GM20431 (cell line): ENCODE data around the gene CMC2.

Experiments
- in situ Hi-C: fragments of 300-500 bp; cut with MseI, MboI; formaldehyde crosslinking; loops from one replicate; pipeline ENCODE4 v1.15.0; 2020; ENCODE audit warnings: low sequenced_read_pairs; ENCODE audit not compliant: unreplicated experiment

Gene CMC2

GRCh38 chr16:80982646-80983045 is 24.0 kb downstream of the CMC2 start:
- in situ Hi-C loops, result no loop called here

- in situ Hi-C loops, result no loop called here
These were observed 25.6 kb downstream of the CMC2 start for GRCh38 chr16:80981103-80981502.

GRCh38 chr16:80976946-80977345 is 29.7 kb downstream of the CMC2 start:
- in situ Hi-C loops, result no loop called here

- in situ Hi-C loops, result no loop called here
These were observed 31.9 kb downstream of the CMC2 start for GRCh38 chr16:80974649-80975376.

- in situ Hi-C loops, result no loop called here
These were observed 32.7 kb downstream of the CMC2 start for GRCh38 chr16:80973991-80974390.

- in situ Hi-C loops, result no loop called here
These were observed 34.1 kb downstream of the CMC2 start for GRCh38 chr16:80972611-80973010.

- in situ Hi-C loops, result no loop called here
These were observed 34.9 kb downstream of the CMC2 start for GRCh38 chr16:80971819-80972218.

- in situ Hi-C loops, result no loop called here
These were observed 37.6 kb downstream of the CMC2 start for GRCh38 chr16:80969114-80969484.

GRCh38 chr16:80968386-80969113 is 38.1 kb downstream of the CMC2 start:
- in situ Hi-C loops, result no loop called here

- in situ Hi-C loops, result no loop called here
These were observed 40.1 kb downstream of the CMC2 start for GRCh38 chr16:80966617-80967016.

GRCh38 chr16:80964351-80964750 is 42.3 kb downstream of the CMC2 start:
- in situ Hi-C loops, result no loop called here

GRCh38 chr16:80962879-80963278 is 43.8 kb downstream of the CMC2 start:
- in situ Hi-C loops, result no loop called here

GRCh38 chr16:80958284-80958683 is 48.4 kb downstream of the CMC2 start:
- in situ Hi-C loops, result no loop called here

GRCh38 chr16:80954985-80955384 is 51.7 kb downstream of the CMC2 start:
- in situ Hi-C loops, result no loop called here

- in situ Hi-C loops, result no loop called here
These were observed 57.7 kb downstream of the CMC2 start for GRCh38 chr16:80948886-80949493.

GRCh38 chr16:80947708-80948625 is 58.7 kb downstream of the CMC2 start:
- in situ Hi-C loops, result no loop called here

GRCh38 chr16:80947239-80947638 is 59.4 kb downstream of the CMC2 start:
- in situ Hi-C loops, result no loop called here

- in situ Hi-C loops, result no loop called here
These were observed 60.2 kb downstream of the CMC2 start for GRCh38 chr16:80946481-80946880.

- in situ Hi-C loops, result no loop called here
These were observed 66.4 kb downstream of the CMC2 start for GRCh38 chr16:80940069-80940856.

- in situ Hi-C loops, result no loop called here
These were observed 67.8 kb downstream of the CMC2 start for GRCh38 chr16:80938879-80939260.
